ENCODE results near the gene CTNNBL1. TPM values are rescaled to one million over a fixed set of nuclear protein-coding genes. Genes with fewer than 3 reads are reported as not detected.

CTNNBL1 gene
- total and polyA plus RNA-seq, 2 experiments from 2014 or later, result 27.6 to 55.0 TPM

DNA sequence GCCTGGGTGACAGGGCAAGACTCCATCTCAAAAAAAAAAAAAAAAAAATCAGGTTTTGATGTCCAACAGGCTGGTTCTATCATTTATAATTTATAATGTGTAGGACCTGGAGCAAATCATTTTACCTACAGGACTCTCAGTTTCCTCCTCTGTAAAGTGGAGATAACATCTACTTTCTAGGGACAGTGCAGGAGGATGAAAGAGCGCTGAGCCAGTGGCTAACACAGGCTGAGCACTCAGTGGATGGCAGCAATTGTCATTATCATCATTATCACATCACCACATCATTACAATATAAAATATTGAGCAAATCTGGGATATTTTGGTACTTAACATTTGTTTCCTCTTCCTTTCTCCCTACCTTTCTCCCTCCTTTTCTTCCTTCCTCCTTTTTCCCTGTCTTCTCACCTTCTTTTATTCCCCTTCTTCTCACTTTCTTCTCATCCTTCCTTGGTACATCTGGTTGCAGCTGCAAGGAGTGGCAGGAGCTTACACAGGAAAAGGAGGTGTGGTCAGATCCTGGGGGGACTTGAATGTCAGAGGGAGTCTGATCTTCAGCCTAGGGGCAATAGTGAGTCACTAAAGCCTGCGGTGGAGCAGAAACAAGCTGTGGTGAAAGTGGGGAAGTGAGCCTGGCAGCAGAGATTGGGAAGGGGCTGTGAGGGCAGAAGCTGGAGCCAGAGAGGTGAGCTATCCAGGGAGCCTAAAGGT lies 24.6 kb upstream of the CTNNBL1 start:
- H3K79me2 ChIP-seq, result no peaks in the 10 kb centered on the region
- 47% methylated on average over 2 of the region's 2 CpGs for WGBS (ENCODE audit: low lambda C conversion rate, missing lambda C conversion rate)
- H3K4me2 ChIP-seq, result no peak overlapping the region
- H2AFZ ChIP-seq, result no peak overlapping the region
- no peaks in the 10 kb centered on the region for H3K9me3 ChIP-seq (ENCODE audit: low read depth)
- H4K20me1 ChIP-seq (ENCODE audit: insufficient read depth, poor library complexity, severe bottlenecking), result no peaks in the 10 kb centered on the region
- H3K27ac ChIP-seq, result no peak overlapping the region
- no peaks in the 10 kb centered on the region for H3K27me3 ChIP-seq
- TF ChIP-seq, protein P1, sequence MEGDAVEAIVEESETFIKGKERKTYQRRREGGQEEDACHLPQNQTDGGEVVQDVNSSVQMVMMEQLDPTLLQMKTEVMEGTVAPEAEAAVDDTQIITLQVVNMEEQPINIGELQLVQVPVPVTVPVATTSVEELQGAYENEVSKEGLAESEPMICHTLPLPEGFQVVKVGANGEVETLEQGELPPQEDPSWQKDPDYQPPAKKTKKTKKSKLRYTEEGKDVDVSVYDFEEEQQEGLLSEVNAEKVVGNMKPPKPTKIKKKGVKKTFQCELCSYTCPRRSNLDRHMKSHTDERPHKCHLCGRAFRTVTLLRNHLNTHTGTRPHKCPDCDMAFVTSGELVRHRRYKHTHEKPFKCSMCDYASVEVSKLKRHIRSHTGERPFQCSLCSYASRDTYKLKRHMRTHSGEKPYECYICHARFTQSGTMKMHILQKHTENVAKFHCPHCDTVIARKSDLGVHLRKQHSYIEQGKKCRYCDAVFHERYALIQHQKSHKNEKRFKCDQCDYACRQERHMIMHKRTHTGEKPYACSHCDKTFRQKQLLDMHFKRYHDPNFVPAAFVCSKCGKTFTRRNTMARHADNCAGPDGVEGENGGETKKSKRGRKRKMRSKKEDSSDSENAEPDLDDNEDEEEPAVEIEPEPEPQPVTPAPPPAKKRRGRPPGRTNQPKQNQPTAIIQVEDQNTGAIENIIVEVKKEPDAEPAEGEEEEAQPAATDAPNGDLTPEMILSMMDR (IDR thresholded peaks at IDR 0.05; ENCODE audit: poor library complexity), result no peak
- TF ChIP-seq EZH2 (IDR thresholded peaks at IDR 0.05; ENCODE audit: borderline replicate concordance), result no peak
- no peak for TF ChIP-seq EZH2phosphoT487 (IDR thresholded peaks at IDR 0.05; ENCODE audit: low read depth, severe bottlenecking, unreplicated experiment)
- no peak for DNase-seq (ENCODE audit: low spot score)
- no peak overlapping the region for H3K4me3 ChIP-seq
- no peaks in the 10 kb centered on the region for H3K9me2 ChIP-seq (replicated peaks; ENCODE audit: insufficient read depth)
- H3K36me3 ChIP-seq (replicated peaks; ENCODE audit: insufficient read depth, low read depth), result no peaks in the 10 kb centered on the region
- no peaks in the 10 kb centered on the region for H3K4me1 ChIP-seq (ENCODE audit: insufficient read depth)

- H3K27ac ChIP-seq, result no peak overlapping the region
- no peaks in the 10 kb centered on the region for H3K36me3 ChIP-seq (replicated peaks; ENCODE audit: insufficient read depth, low read depth)
- H3K4me1 ChIP-seq (ENCODE audit: insufficient read depth), result no peaks in the 10 kb centered on the region
- H3K9me3 ChIP-seq (ENCODE audit: low read depth), result no peaks in the 10 kb centered on the region
- H4K20me1 ChIP-seq (ENCODE audit: insufficient read depth, poor library complexity, severe bottlenecking), result no peaks in the 10 kb centered on the region
- no peak for DNase-seq (ENCODE audit: low spot score)
- H2AFZ ChIP-seq, result no peak overlapping the region
- no peak overlapping the region for H3K4me2 ChIP-seq
- 85% methylated on average over 12 of the region's 12 CpGs for WGBS (ENCODE audit: low lambda C conversion rate, missing lambda C conversion rate)
- no peaks in the 10 kb centered on the region for H3K27me3 ChIP-seq
- H3K9me2 ChIP-seq (replicated peaks; ENCODE audit: insufficient read depth), result no peaks in the 10 kb centered on the region
- TF ChIP-seq, protein P1 (IDR thresholded peaks at IDR 0.05; ENCODE audit: poor library complexity), result no peak
- no peak for TF ChIP-seq EZH2phosphoT487 (IDR thresholded peaks at IDR 0.05; ENCODE audit: low read depth, severe bottlenecking, unreplicated experiment)
- no peak overlapping the region for H3K4me3 ChIP-seq
- no peaks in the 10 kb centered on the region for H3K79me2 ChIP-seq
These were observed 24.0 kb upstream of the CTNNBL1 start for GRCh38 chr20:37669773-37670236.

GRCh38 chr20:37670351-37670791 lies 23.5 kb upstream of the CTNNBL1 start:
- Histone ChIP-seq H4K20me1 (ENCODE audit: insufficient read depth, poor library complexity, severe bottlenecking) (no peaks in the 10 kb centered on the region), H3K79me2 (no peaks in the 10 kb centered on the region), H3K36me3 (replicated peaks; ENCODE audit: insufficient read depth, low read depth) (no peaks in the 10 kb centered on the region), H3K4me1 (ENCODE audit: insufficient read depth) (no peaks in the 10 kb centered on the region), H2AFZ (no peak overlapping the region), H3K4me3 (no peak overlapping the region), H3K27me3 (no peaks in the 10 kb centered on the region), H3K27ac (no peak overlapping the region), H3K9me3 (ENCODE audit: low read depth) (no peaks in the 10 kb centered on the region), H3K4me2 (no peak overlapping the region), H3K9me2 (replicated peaks; ENCODE audit: insufficient read depth) (no peaks in the 10 kb centered on the region)
- no peak for DNase-seq (ENCODE audit: low spot score)
- TF ChIP-seq EZH2 (IDR thresholded peaks at IDR 0.05; ENCODE audit: borderline replicate concordance), result no peak
- TF ChIP-seq, protein P1 (IDR thresholded peaks at IDR 0.05; ENCODE audit: poor library complexity), result no peak
- no peak for TF ChIP-seq EZH2phosphoT487 (IDR thresholded peaks at IDR 0.05; ENCODE audit: low read depth, severe bottlenecking, unreplicated experiment)
- 80% methylated on average over 18 of the region's 18 CpGs for WGBS (ENCODE audit: low lambda C conversion rate, missing lambda C conversion rate)

All from hepatocyte (in vitro differentiated cells).